Mammary microvascular endothelial cell (primary cell): ENCODE data around the gene OR2D3. TPM values are rescaled to one million over a fixed set of nuclear protein-coding genes. Genes with fewer than 3 reads are reported as not detected.

Experiments
- total RNA-seq: library from RNA; depleted of rRNA; stranded (reverse); fragments of >200 nt; gene quantifications from 2 replicates; pipeline ENCODE4 v1.2.3, GENCODE V29; 2015

The OR2D3 gene, protein sequence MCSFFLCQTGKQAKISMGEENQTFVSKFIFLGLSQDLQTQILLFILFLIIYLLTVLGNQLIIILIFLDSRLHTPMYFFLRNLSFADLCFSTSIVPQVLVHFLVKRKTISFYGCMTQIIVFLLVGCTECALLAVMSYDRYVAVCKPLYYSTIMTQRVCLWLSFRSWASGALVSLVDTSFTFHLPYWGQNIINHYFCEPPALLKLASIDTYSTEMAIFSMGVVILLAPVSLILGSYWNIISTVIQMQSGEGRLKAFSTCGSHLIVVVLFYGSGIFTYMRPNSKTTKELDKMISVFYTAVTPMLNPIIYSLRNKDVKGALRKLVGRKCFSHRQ
- total RNA-seq, result not detected in 2 replicates

DNA sequence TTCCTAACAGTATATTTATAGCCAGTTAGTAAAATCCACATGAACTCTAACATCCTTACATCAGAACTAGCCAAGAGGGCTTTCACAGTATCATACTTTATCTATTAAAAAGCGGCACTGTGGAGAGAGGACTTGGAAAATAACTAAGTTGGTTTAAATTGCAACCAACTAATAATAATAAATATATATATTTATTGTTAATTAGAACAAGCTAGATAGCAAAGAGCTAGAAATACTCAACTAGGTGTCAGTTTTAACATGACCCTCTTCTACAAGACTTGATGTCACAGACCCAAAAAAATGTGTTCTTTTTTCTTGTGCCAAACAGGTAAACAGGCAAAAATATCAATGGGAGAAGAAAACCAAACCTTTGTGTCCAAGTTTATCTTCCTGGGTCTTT is at the start of gene OR2D3:
Gene OR2D3 (plus strand): TSS at position 301 of the 400 bp plus-strand sequence. CDS start 0 bp downstream, at position 301.

DNA sequence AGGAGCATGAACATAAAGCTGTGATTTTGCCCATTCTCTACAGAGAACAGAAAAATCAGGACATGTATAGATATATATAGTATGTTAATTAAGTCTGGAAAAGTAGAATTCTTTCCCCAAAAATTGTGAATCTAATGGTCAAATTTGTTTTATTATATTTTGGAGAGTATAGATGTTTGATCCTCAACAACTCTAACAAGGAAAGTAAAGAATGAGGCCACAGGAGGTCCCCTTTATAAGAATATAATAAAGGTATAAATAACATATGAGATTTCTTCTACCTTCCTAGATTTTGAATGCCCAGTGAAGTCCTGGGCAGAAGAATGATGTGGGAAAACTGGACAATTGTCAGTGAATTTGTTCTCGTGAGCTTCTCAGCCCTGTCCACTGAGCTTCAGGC is 44.5 kb upstream of the OR2D3 start, which contains the start of gene OR10A4:
Gene OR10A4 (plus strand): TSS at position 301 of the 400 bp plus-strand sequence. CDS start 23 bp downstream, at position 324.

DNA sequence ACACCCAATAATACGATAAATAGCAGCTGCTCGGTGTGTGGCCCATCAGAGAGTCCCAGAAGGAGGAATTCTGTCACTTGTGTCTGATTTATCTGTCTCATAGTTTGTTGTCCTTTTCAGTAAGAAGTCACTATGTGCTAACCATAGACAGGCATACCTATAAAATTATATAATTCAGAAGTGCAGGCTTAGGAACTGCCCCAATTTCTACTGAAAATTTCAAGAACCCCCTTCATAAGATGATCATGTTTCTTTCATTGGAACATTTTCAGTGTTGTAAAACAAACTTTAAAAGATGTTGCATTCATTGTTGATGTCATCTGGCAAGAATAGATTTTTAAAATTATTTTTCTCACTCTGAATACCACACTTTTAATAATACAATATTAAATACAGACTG is 28.4 kb upstream of the OR2D3 start, which contains the start of gene OR2D2:
Gene OR2D2 (minus strand): TSS at position 101 of the 400 bp plus-strand sequence. CDS start 0 bp downstream, at position 101.

DNA sequence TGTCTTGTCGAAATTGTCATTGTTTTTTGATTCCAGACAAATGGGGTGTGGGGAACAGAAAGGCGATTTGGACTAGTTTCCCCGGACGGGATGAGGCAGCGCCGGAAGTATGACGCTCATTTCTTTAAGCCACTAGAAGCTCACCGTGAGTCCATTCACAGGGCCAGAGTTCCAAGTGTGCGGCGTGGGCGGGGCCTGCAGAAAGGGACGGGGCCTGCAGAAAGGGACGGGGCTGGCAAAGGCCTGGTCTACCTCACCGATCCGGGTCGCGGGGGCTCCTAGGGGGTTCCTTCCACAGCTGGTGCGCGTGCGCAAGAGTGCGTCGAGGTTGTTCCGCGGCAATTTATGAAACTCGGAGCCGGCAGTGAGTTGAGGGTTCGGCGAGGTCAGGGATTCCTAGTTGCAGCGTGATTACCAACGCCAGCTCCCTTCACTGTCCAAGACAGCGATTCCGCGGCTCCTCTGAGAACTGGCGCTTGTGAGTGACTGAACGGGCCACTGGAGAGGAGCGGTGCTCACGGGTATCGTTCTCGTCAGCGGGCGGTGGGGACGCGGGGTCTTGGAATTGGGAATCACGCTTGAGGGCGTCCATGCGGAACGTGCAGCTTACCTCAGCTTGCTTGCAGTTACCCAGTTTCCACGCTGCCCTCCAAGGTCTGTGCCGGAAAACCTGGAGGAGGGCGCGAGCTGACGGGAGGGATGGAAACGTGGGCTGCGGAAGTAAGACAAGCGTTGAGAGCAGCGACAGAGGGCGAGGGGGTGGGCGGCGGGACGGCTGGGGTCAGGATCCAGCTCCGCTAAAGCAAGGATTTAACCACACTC is 5.6 kb downstream of the OR2D3 start, which contains the start of gene ZNF215:
Gene ZNF215 (plus strand): TSS at position 219 of the 822 bp plus-strand sequence. CDS start 5,847 bp downstream, outside the sequence.

Other genes with a start within 250 kb of the OR2D3 start
- gene MRPL17, start 237.7 kb upstream of the OR2D3 start, total RNA-seq, result 99.3 and 103 TPM in 2 replicates
- not detected in 2 replicates for gene OR2AG2, start 149.0 kb upstream of the OR2D3 start, total RNA-seq
- gene OR2AG1, start 138.0 kb upstream of the OR2D3 start, total RNA-seq, result not detected in 2 replicates
- 0.07 TPM in 1 of 2 replicates, not detected in the other for gene OR6A2, start 121.3 kb upstream of the OR2D3 start, total RNA-seq
- not detected in 2 replicates for gene OR10A5, start 75.3 kb upstream of the OR2D3 start, total RNA-seq
- not detected in 2 replicates for gene OR10A2, start 57.9 kb upstream of the OR2D3 start, total RNA-seq
- gene OR10A4, start 44.4 kb upstream of the OR2D3 start, total RNA-seq, result not detected in 2 replicates
- gene OR2D2, start 28.5 kb upstream of the OR2D3 start, total RNA-seq, result not detected in 2 replicates
- 1.4 and 1.7 TPM in 2 replicates for gene ZNF215, start 5.4 kb downstream of the OR2D3 start, total RNA-seq
- gene ZNF214, start 99.3 kb downstream of the OR2D3 start, total RNA-seq, result 0.44 TPM in 1 of 2 replicates, not detected in the other
- not detected in 2 replicates for gene NLRP14, start 99.5 kb downstream of the OR2D3 start, total RNA-seq
- not detected in 2 replicates for gene RBMXL2, start 168.0 kb downstream of the OR2D3 start, total RNA-seq